ENCODE measurements around the gene AXIN1.
A peak's percentile ranks its signal among the peaks of the same experiment; 100 is the strongest.
"Not testable (repeated sequence)": the region's sequence is repeated elsewhere in the genome, so short reads cannot be mapped to it uniquely, and the experiment has no call there.

Gene AXIN1

GRCh38 chr16:283033-283805 lies 69.3 kb downstream of the AXIN1 start, which contains the start of gene PDIA2:
PDIA2 (plus strand) TSS chr16:283164; CDS start chr16:283170, 6 bp downstream.
- DNase-seq (ENCODE audit: low spot score) = no peak

- DNase-seq (ENCODE audit: low spot score) = no peak
Measured at GRCh38 chr16:282491-282890, 70.0 kb downstream of the AXIN1 start.

GRCh38 chr16:281660-282255 lies 70.8 kb downstream of the AXIN1 start:
- no peak for DNase-seq (ENCODE audit: low spot score)

- no peak for DNase-seq (ENCODE audit: low spot score)
Measured at GRCh38 chr16:280991-281659, 71.4 kb downstream of the AXIN1 start.

GRCh38 chr16:280552-280951 lies 72.0 kb downstream of the AXIN1 start, which contains the start of gene ARHGDIG:
ARHGDIG (plus strand) TSS chr16:280591; CDS start chr16:280681, 90 bp downstream.
- no peak for DNase-seq (ENCODE audit: low spot score)

DNA sequence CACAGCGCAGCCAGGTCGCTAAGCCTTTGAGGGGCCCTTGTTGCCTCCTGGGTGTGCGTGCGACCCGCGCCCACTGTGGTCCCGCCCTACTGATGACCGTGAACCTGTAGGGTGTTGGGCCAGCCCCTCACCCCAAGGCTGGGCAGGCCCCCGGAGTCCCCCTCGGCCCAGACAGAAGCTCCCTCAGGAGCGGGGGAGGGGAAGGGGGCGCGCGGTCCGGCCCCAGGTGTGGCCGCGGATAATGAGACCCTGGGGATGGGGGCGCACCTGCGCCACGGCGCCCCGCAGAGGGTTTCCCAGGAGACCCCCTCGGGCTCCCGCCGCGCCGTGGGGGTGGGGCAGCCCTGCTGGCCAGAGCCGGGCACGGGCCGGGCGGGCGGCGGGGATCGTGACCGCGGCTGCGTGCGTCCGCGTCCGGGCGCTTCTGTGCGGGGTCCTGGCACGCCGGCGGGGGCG lies 72.5 kb downstream of the AXIN1 start:
- no peak for DNase-seq (ENCODE audit: low spot score)

DNA sequence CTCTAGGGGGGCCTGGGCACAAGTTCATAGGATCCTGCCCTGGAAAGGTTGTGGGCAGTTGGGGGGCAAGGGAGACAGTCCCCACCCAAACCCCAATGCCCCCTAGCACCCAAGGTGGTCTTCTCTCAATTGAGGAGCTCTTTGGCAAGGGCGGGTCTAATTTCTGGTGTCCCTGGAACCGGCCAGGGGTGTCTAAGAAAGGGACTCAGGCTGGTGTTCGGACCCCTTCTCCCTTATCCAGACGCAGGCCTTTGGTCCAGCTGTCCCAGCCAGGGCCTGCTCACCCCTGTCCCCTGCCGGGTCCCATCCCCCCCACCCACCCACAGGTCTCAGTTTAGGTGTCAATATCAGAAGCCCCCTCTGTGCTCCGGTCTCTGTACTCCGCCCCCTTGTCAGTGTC lies 73.0 kb downstream of the AXIN1 start:
- no peak for DNase-seq (ENCODE audit: low spot score)

DNA sequence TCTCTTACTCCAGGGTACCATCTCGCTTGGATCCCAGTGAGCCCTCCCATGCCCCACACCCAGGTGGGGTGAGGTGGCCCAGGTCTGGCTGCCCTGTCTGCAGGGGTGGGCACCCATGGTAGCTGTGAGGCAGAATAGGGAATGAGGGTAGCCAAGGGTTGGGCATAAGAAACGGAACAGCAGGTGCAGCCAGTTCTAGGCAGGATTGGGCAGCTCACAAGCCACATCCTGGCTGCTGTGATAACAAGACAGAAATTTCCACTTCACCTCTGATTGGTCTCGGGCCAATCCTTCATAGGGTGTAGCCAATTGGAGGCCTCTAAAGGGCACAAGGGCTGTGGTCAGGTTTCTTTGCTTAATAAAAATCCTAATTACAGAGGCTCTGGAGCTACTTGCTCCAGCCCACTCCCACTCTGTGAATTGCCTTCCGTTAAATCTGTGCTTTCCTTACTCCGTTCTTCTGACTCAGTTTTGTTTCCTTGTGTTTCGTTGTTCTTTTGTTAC lies 73.6 kb downstream of the AXIN1 start:
- no peak for DNase-seq (ENCODE audit: low spot score)

DNA sequence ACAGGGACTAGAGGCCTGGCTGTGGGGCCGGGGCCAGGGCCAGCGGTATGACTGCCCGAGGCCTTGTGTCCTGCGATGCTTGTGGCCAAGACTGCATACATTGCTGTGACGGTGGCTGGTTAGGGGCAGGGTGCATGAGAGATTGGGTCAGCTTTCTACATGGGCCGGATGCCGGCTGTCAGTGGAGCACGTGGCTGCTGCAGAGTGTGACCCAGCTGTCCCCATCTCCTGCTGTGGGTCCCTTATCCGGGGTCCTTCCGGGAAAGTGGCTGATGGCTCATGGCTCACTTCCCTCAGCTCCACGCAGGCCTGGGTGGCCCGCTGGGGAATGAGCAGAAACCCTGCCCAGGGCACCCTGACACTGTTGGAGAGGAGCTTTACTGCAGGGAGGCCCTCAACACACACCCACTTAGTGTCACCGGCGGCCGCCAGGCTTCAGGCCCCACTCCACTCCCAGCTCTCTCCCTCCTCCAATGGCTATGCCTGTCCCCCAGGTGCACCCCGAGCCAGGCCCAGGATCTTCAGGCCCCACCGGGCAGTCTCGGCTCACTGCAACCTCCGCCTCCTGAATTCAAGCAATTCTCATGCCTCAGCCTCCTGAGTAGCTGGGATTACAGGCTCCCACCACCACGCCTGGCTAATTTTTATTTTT lies 76.0 kb downstream of the AXIN1 start:
- no peak for DNase-seq (ENCODE audit: low spot score)

- no peak for DNase-seq (ENCODE audit: low spot score)
Measured at GRCh38 chr16:275786-276232, 76.7 kb downstream of the AXIN1 start, which contains the start of gene RGS11. RGS11 (minus strand) TSS chr16:275944; CDS start chr16:275911, 33 bp downstream.

DNA sequence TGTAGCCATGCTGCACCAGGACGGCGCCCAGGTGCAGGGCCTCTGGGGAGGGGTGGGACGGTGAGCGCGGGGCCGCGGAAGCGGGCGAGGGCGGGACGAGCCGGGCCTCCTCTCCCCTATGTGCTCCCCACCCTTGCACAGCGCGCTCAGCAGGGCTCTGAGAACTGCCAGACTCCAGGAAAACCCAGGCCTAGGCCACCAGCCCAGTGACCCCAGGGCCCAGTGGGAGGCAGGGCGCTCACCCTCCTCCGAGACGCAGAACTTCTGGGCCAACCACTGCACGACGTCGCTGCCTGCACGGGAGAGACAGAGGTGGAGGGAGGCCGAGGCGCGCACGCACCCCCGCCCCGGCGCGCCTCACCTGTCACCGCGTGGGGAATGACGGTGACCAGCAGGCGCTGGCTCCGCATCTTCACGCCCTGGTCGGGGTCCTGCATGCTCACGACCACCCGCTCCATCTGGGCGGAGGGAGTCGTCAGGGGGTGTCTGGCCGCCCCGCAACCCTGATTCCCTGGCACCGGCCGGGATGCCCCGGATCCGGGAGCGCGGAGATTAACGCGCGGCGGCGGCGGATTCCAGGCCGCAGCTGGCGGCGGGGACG lies 77.4 kb downstream of the AXIN1 start:
- peak; percentile 29 for DNase-seq (ENCODE audit: low spot score)

GRCh38 chr16:273547-274421 lies 78.7 kb downstream of the AXIN1 start:
- DNase-seq (ENCODE audit: low spot score) = no peak

GRCh38 chr16:272633-273546 lies 79.6 kb downstream of the AXIN1 start:
- DNase-seq (ENCODE audit: low spot score) = no peak

DNA sequence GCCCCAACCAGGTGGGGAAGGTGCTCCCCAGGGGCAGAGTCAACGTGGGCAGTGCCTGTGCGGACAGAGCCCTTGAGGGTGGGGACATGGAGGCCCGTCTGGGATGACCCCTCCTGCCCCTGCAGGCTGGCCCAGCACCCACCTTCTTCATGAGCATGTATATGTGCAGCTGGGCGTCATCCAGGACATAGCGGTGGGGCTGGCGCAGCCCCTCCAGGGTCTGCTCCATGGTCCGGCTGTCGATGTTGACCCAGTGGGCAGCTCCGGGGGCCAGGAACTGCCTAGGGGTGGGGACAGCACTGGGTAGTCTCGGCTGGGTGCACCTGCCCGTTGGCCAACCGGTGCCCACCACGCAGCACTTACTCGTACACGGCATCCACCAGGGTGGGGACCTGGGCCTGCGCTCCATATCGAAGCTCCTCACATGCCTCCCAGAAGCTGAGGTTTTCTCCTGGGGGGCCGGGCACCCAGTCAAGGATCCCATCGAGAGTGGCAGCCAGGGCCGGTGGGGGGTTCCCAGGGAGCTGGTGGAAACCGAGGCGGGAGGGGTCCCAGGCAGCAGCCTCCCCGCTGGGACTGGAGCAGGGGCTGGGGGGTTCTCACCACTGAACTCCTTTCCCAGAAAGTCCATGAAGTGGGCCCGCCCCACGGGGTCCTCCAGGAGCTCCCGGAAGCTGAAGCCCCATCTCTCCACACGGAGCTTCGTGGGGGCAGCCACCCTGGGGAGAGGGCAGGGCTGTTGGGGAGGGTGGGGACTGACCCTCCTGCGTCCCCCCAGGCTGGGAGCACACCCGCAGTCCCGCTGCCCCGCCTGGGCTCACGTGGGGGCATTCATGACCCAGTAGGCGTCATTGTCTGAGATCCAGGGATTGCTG lies 81.9 kb downstream of the AXIN1 start:
- DNase-seq (ENCODE audit: low spot score) = no peak

DNA sequence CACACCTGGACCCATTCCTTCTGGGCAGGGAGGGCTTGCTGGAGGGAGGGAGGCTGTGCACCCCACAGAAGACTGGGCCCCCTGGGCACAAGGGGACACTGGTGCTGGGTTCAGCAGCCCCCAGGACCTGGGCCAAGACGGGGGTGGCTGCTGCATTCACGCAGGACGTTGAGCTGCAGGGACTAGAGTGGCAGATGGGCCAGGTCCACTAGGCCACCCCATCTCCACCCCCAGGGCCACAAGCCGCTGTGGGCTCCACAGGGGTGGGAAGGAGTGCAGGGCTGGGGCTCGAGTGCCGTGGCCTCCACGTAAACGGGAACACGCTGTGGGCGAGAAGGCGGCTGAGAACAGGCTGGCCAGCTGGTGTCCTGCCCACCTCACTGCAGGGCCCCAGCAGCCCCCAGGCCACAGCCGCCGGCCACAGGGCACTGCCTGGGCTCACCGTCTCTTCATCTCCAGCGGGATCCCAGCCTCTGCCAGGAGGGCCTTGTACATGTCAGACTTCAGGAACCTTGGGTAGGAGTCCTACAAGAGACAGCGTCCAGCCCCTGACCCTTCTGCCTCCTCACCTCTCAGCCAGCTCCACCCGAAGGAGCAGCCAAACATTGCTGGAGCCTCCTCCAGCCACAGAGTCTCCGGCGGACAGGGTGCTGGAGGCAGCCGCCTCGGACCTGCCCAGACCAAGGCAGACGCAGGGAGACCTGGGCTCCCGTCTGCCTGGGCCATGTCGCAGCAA lies 83.3 kb downstream of the AXIN1 start:
- DNase-seq (ENCODE audit: low spot score) = no peak

- DNase-seq (ENCODE audit: low spot score) = no peak
Measured at GRCh38 chr16:268141-269053, 84.1 kb downstream of the AXIN1 start.

DNA sequence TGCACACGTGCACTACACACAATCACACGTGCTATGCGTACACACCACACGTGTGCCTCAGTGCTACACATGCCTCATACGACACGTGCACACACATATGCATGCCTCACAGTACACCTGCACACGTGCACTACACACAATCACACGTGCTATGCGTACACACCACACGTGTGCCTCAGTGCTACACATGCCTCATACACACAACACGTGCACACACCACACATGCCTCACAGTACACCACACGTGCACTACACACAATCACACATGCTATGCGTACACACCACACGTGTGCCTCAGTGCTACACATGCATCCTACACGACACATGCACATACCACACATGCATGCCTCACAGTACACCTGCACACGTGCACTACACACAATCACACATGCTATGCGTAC lies 85.0 kb downstream of the AXIN1 start:
- DNase-seq (ENCODE audit: low spot score) = not testable (repeated sequence)
